CD8-positive, alpha-beta memory T cell (primary cell): ENCODE measurements around the gene AJAP1. TPM values are rescaled to one million over a fixed set of nuclear protein-coding genes. Genes with fewer than 3 reads are reported as not detected.

Experiments
- CTCF ChIA-PET: fragments of 350-600 bp; sonication (Branson Sonifier 250); formaldehyde crosslinking; loops from one replicate; lab custom pipeline; 2021; ENCODE audit warnings: antibody characterized with exemption; lab: Charles Lee
- POLR2A ChIA-PET: fragments of 350-600 bp; sonication (Branson Sonifier 250); formaldehyde crosslinking; loops from one replicate; lab custom pipeline; 2021; ENCODE audit warnings: antibody characterized with exemption; lab: Charles Lee
- DNase-seq, 5 donors: peaks; one replicate each; pipeline versions ENCODE4 v3.0.0 to v3.0.0-alpha.2; 2020 to 2022; ENCODE audit warnings: mixed read lengths in 1 of 5
- H3K27ac ChIP-seq: one replicate; pipeline ENCODE4 v1.7.0; 2013; ENCODE audit warnings: low read depth, mild to moderate bottlenecking, low read length, moderate library complexity
- H3K27me3 ChIP-seq: 2 replicates; pipeline ENCODE4 v1.7.0; 2013; ENCODE audit warnings: low read length, mild to moderate bottlenecking; ENCODE audit not compliant: insufficient read depth, poor library complexity, severe bottlenecking
- H3K36me3 ChIP-seq: 2 replicates; pipeline ENCODE4 v1.7.0; 2013; ENCODE audit warnings: mild to moderate bottlenecking, low read length, moderate library complexity; ENCODE audit not compliant: insufficient read depth
- H3K4me1 ChIP-seq: 2 replicates; pipeline ENCODE4 v1.7.0; 2013; ENCODE audit warnings: mild to moderate bottlenecking, low read length, moderate library complexity; ENCODE audit not compliant: insufficient read depth
- H3K4me3 ChIP-seq: 2 replicates; pipeline ENCODE4 v1.7.0; 2013; ENCODE audit warnings: mild to moderate bottlenecking, low read length
- H3K9me3 ChIP-seq: 2 replicates; pipeline ENCODE4 v1.7.0; 2013; ENCODE audit warnings: mild to moderate bottlenecking, low read length
- H3K27ac Mint-ChIP-seq, 8 donors: one replicate each; pipeline ENCODE4 v1.8.0; 2020 to 2021; ENCODE audit warnings: mixed read lengths in 8 of 8, mild to moderate bottlenecking in 6 of 8, inconsistent platforms in 3 of 8, moderate library complexity in 3 of 8
- H3K27me3 Mint-ChIP-seq, 2 donors: one replicate each; pipeline ENCODE4 v1.8.0; 2020 to 2021; ENCODE audit warnings: mixed read lengths in 2 of 2, mild to moderate bottlenecking in 1 of 2, moderate library complexity in 1 of 2
- H3K36me3 Mint-ChIP-seq, 3 donors: one replicate each; pipeline ENCODE4 v1.8.0; 2020 to 2021; ENCODE audit warnings: mixed read lengths in 3 of 3, inconsistent platforms in 1 of 3, mild to moderate bottlenecking in 1 of 3
- H3K4me1 Mint-ChIP-seq, 3 donors: one replicate each; pipeline ENCODE4 v1.8.0; 2020 to 2021; ENCODE audit warnings: mixed read lengths in 3 of 3, inconsistent platforms in 1 of 3, mild to moderate bottlenecking in 1 of 3
- H3K4me3 Mint-ChIP-seq, 7 donors: one replicate each; pipeline ENCODE4 v1.8.0; 2020 to 2021; ENCODE audit warnings: mixed read lengths in 7 of 7, mild to moderate bottlenecking in 6 of 7, moderate library complexity in 4 of 7, inconsistent platforms in 2 of 7
- H3K9me3 Mint-ChIP-seq, 5 donors: one replicate each; pipeline ENCODE4 v1.8.0; 2020 to 2022; ENCODE audit warnings: mixed read lengths in 5 of 5, mild to moderate bottlenecking in 3 of 5, moderate library complexity in 2 of 5, inconsistent platforms in 1 of 5
- polyA plus RNA-seq: library from polyadenylated mRNA; unstranded; fragments of 300-500 nt; fragmentation: Illumina TruSeq; gene quantifications from one replicate; pipeline ENCODE4 v1.2.3, GENCODE V29; 2021
- total RNA-seq, 2 experiments: library from RNA; stranded (reverse); gene quantifications; one replicate each; pipeline ENCODE4 v1.2.3, GENCODE V29; 2021

AJAP1 gene
- total and polyA plus RNA-seq, 3 experiments from 2014 or later, result not detected

- H3K27me3 Mint-ChIP-seq, result peaks cover 3 to 9% of the 10 kb centered on the region in 2 donors
- no peaks in the 10 kb centered on the region for H3K4me1 ChIP-seq
- H3K9me3 ChIP-seq, result no peaks in the 10 kb centered on the region
- no peaks in the 10 kb centered on the region for H3K36me3 Mint-ChIP-seq
- POLR2A ChIA-PET, result no interaction called here
- no peaks in the 10 kb centered on the region for H3K27me3 ChIP-seq
- no peaks in the 10 kb centered on the region for H3K9me3 Mint-ChIP-seq
- DNase-seq, result no peak
- no peak overlapping the region for H3K27ac Mint-ChIP-seq
- CTCF ChIA-PET, result no interaction called here
- H3K4me1 Mint-ChIP-seq, result no peaks in the 10 kb centered on the region
- no peak overlapping the region for H3K4me3 ChIP-seq
- H3K4me3 Mint-ChIP-seq, result no peak overlapping the region
- no peaks in the 10 kb centered on the region for H3K36me3 ChIP-seq
- H3K27ac ChIP-seq, result no peak overlapping the region
Measured at GRCh38 chr1:4626061-4626460, 28.3 kb upstream of the AJAP1 start.

- no peak overlapping the region for H3K4me3 Mint-ChIP-seq
- POLR2A ChIA-PET, result no interaction called here
- no peaks in the 10 kb centered on the region for H3K36me3 ChIP-seq
- H3K27me3 Mint-ChIP-seq, result peaks cover 3 to 9% of the 10 kb centered on the region in 2 donors
- no peak overlapping the region for H3K27ac ChIP-seq
- CTCF ChIA-PET, result no interaction called here
- H3K4me1 Mint-ChIP-seq, result no peaks in the 10 kb centered on the region
- H3K36me3 Mint-ChIP-seq, result no peaks in the 10 kb centered on the region
- no peaks in the 10 kb centered on the region for H3K9me3 ChIP-seq
- no peaks in the 10 kb centered on the region for H3K4me1 ChIP-seq
- no peak overlapping the region for H3K4me3 ChIP-seq
- H3K27ac Mint-ChIP-seq, result no peak overlapping the region
- no peak for DNase-seq
- no peaks in the 10 kb centered on the region for H3K9me3 Mint-ChIP-seq
- H3K27me3 ChIP-seq, result no peaks in the 10 kb centered on the region
Measured at GRCh38 chr1:4626560-4627319, 27.7 kb upstream of the AJAP1 start.

- Histone ChIP-seq H3K9me3 (no peaks in the 10 kb centered on the region), H3K27ac (no peak overlapping the region), H3K36me3 (no peaks in the 10 kb centered on the region), H3K4me1 (no peaks in the 10 kb centered on the region), H3K27me3 (no peaks in the 10 kb centered on the region), H3K4me3 (no peak overlapping the region)
- Mint-ChIP-seq H3K27ac (no peak overlapping the region), H3K4me3 (no peak overlapping the region), H3K36me3 (no peaks in the 10 kb centered on the region), H3K27me3 (peaks cover 3 to 9% of the 10 kb centered on the region in 2 donors), H3K9me3 (no peaks in the 10 kb centered on the region), H3K4me1 (no peaks in the 10 kb centered on the region)
- CTCF ChIA-PET, result no interaction called here
- no peak for DNase-seq
- POLR2A ChIA-PET, result no interaction called here
Measured at GRCh38 chr1:4627353-4627752, 27.1 kb upstream of the AJAP1 start.

- Histone ChIP-seq H3K27me3 (no peaks in the 10 kb centered on the region), H3K4me3 (no peak overlapping the region), H3K9me3 (no peaks in the 10 kb centered on the region), H3K4me1 (no peaks in the 10 kb centered on the region), H3K36me3 (no peaks in the 10 kb centered on the region), H3K27ac (no peak overlapping the region)
- Mint-ChIP-seq H3K36me3 (no peaks in the 10 kb centered on the region), H3K27ac (no peak overlapping the region), H3K4me3 (no peak overlapping the region), H3K27me3 (peaks cover 3 to 4% of the 10 kb centered on the region in 2 donors), H3K9me3 (no peaks in the 10 kb centered on the region), H3K4me1 (no peaks in the 10 kb centered on the region)
- DNase-seq, result no peak
- POLR2A ChIA-PET, result no interaction called here
- CTCF ChIA-PET, result no interaction called here
Measured at GRCh38 chr1:4628992-4629391, 25.4 kb upstream of the AJAP1 start.

- no peak for DNase-seq
- no peaks in the 10 kb centered on the region for H3K36me3 ChIP-seq
- Mint-ChIP-seq H3K4me3 (no peak overlapping the region), H3K27ac (no peak overlapping the region), H3K27me3 (peaks cover 3 to 4% of the 10 kb centered on the region in 2 donors), H3K36me3 (no peaks in the 10 kb centered on the region), H3K4me1 (no peaks in the 10 kb centered on the region), H3K9me3 (no peaks in the 10 kb centered on the region)
- H3K27me3 ChIP-seq, result no peaks in the 10 kb centered on the region
- H3K9me3 ChIP-seq, result no peaks in the 10 kb centered on the region
- H3K4me1 ChIP-seq, result no peaks in the 10 kb centered on the region
- H3K4me3 ChIP-seq, result no peak overlapping the region
- ChIA-PET CTCF (no interaction called here), POLR2A (no interaction called here)
- no peak overlapping the region for H3K27ac ChIP-seq
Measured at GRCh38 chr1:4630561-4630960, 23.8 kb upstream of the AJAP1 start.

- Histone ChIP-seq H3K36me3 (no peaks in the 10 kb centered on the region), H3K4me3 (no peak overlapping the region), H3K9me3 (no peaks in the 10 kb centered on the region), H3K4me1 (no peaks in the 10 kb centered on the region), H3K27me3 (no peaks in the 10 kb centered on the region), H3K27ac (no peak overlapping the region)
- Mint-ChIP-seq H3K27ac (no peak overlapping the region), H3K9me3 (no peaks in the 10 kb centered on the region), H3K4me3 (no peak overlapping the region), H3K27me3 (peaks cover 4 to 6% of the 10 kb centered on the region in 2 donors), H3K4me1 (no peaks in the 10 kb centered on the region), H3K36me3 (no peaks in the 10 kb centered on the region)
- ChIA-PET POLR2A (no interaction called here), CTCF (no interaction called here)
- DNase-seq, result no peak
Measured at GRCh38 chr1:4631321-4631720, 23.1 kb upstream of the AJAP1 start.

GRCh38 chr1:4633346-4633745 lies 21.1 kb upstream of the AJAP1 start:
- CTCF ChIA-PET, result no interaction called here
- no peaks in the 10 kb centered on the region for H3K36me3 ChIP-seq

GRCh38 chr1:4634156-4634792 lies 20.1 kb upstream of the AJAP1 start:
- Histone ChIP-seq H3K4me1 (no peaks in the 10 kb centered on the region), H3K27ac (no peak overlapping the region), H3K4me3 (no peak overlapping the region), H3K9me3 (no peaks in the 10 kb centered on the region), H3K36me3 (no peaks in the 10 kb centered on the region), H3K27me3 (no peaks in the 10 kb centered on the region)
- Mint-ChIP-seq H3K4me3 (no peak overlapping the region), H3K27ac (no peak overlapping the region), H3K36me3 (no peaks in the 10 kb centered on the region), H3K27me3 (peaks cover 4 to 17% of the 10 kb centered on the region in 2 donors), H3K4me1 (no peaks in the 10 kb centered on the region), H3K9me3 (no peaks in the 10 kb centered on the region)
- ChIA-PET CTCF (no interaction called here), POLR2A (no interaction called here)
- no peak for DNase-seq

More at GRCh38 chr1:4633346-4633745, 21.1 kb upstream of the AJAP1 start:
- H3K27me3 Mint-ChIP-seq, result peaks cover 5 to 20% of the 10 kb centered on the region in 2 donors
- Histone ChIP-seq H3K4me3 (no peak overlapping the region), H3K4me1 (no peaks in the 10 kb centered on the region), H3K9me3 (no peaks in the 10 kb centered on the region), H3K27me3 (no peaks in the 10 kb centered on the region), H3K27ac (no peak overlapping the region)
- H3K27ac Mint-ChIP-seq, result peak overlapping the region in 1 of 8 donors; percentile 6
- no peaks in the 10 kb centered on the region for H3K36me3 Mint-ChIP-seq
- POLR2A ChIA-PET, result no interaction called here
- no peak for DNase-seq
- no peaks in the 10 kb centered on the region for H3K9me3 Mint-ChIP-seq
- no peak overlapping the region for H3K4me3 Mint-ChIP-seq
- no peaks in the 10 kb centered on the region for H3K4me1 Mint-ChIP-seq
